RWPE1 (cell line): ENCODE results near the gene CRY2.

Source experiments
- CTCF ChIA-PET: fragments of 350-600 bp; sonication (Branson Sonifier 250); formaldehyde crosslinking; extraction: SDS; loops from one replicate; lab custom pipeline; 2021; lab: Yijun Ruan, JAX
- POLR2A ChIA-PET: fragments of 400-600 bp; formaldehyde crosslinking; extraction: SDS; loops from one replicate; lab custom pipeline; 2020; ENCODE audit warnings: antibody characterized with exemption; ENCODE audit not compliant: low non-redundant PET; lab: Yijun Ruan, JAX
- DNase-seq: peaks from one replicate; pipeline ENCODE4 v3.0.0; 2012; ENCODE audit warnings: low spot score
- H3K27ac ChIP-seq: fragments of 450-650 bp; 2 replicates; pipeline ENCODE4 v1.5.1; 2017
- CTCF ChIP-seq: fragments of 450-650 bp; conservative IDR thresholded peaks from 2 replicates; pipeline ENCODE4 v1.5.1; 2017; ENCODE audit warnings: low read depth, mild to moderate bottlenecking

The CRY2 gene

GRCh38 chr11:45802531-45803317, 44.6 kb upstream of the CRY2 start:
- TF ChIP-seq CTCF: no peak
- ChIA-PET CTCF (no interaction called here), POLR2A (no interaction called here)
- DNase-seq: no peak
- no peak overlapping the region for H3K27ac ChIP-seq

GRCh38 chr11:45803971-45804760, 43.1 kb upstream of the CRY2 start:
- no peak for TF ChIP-seq CTCF
- ChIA-PET CTCF (interaction anchor here (1.7 kb wide), 1 partner anchor 32 kb away, joined by 4 read pairs; no protein-coding TSS in a partner anchor), POLR2A (no interaction called here)
- peak; percentile 39 for DNase-seq
- peak overlapping the region; percentile 84 for H3K27ac ChIP-seq

GRCh38 chr11:45804761-45805304, 42.4 kb upstream of the CRY2 start, which contains the start of gene SLC35C1:
SLC35C1 (plus strand) TSS chr11:45805149; CDS start chr11:45805802, 653 bp downstream.
- POLR2A ChIA-PET: no interaction called here
- peak within 1 kb of the TSS; percentile 84 for H3K27ac ChIP-seq
- CTCF ChIA-PET: interaction anchor here (0.8 to 1.7 kb wide), 2 partner anchors 33 kb away, joined by 4 to 6 read pairs; no protein-coding TSS in a partner anchor
- DNase-seq: peak; percentile 93
- no peak for TF ChIP-seq CTCF

GRCh38 chr11:45805305-45806071, 41.8 kb upstream of the CRY2 start:
- ChIA-PET CTCF (interaction anchor here (0.8 to 1.0 kb wide), 2 partner anchors 34 to 434 kb away, joined by 5 to 6 read pairs; no protein-coding TSS in a partner anchor), POLR2A (no interaction called here)
- H3K27ac ChIP-seq: peak overlapping the region; percentile 84
- DNase-seq: no peak
- TF ChIP-seq CTCF: no peak

GRCh38 chr11:45806072-45806933, 41.0 kb upstream of the CRY2 start:
- ChIA-PET CTCF (interaction anchor here (0.8 to 1.0 kb wide), 2 partner anchors 35 to 435 kb away, joined by 5 to 6 read pairs; no protein-coding TSS in a partner anchor), POLR2A (no interaction called here)
- no peak for DNase-seq
- H3K27ac ChIP-seq: peak overlapping the region; percentile 84
- no peak for TF ChIP-seq CTCF
